Measurements from ENCODE around the gene TNFAIP8.
"Not testable (repeated sequence)": the region's sequence is repeated elsewhere in the genome, so short reads cannot be mapped to it uniquely, and the experiment has no call there.

Gene TNFAIP8

GRCh38 chr5:119398727-119399466 lies 43.1 kb downstream of the TNFAIP8 start:
- no peak for DNase-seq

- DNase-seq: peak; percentile 32
These were observed 44.4 kb downstream of the TNFAIP8 start for GRCh38 chr5:119400245-119400644.

- DNase-seq: no peak
These were observed 46.3 kb downstream of the TNFAIP8 start for GRCh38 chr5:119402081-119402480.

GRCh38 chr5:119402555-119402954 lies 46.7 kb downstream of the TNFAIP8 start:
- DNase-seq: no peak

GRCh38 chr5:119404033-119404432 lies 48.2 kb downstream of the TNFAIP8 start:
- DNase-seq: no peak

GRCh38 chr5:119405419-119405818 lies 49.6 kb downstream of the TNFAIP8 start:
- DNase-seq: no peak

GRCh38 chr5:119406551-119407110 lies 50.8 kb downstream of the TNFAIP8 start:
- no peak for DNase-seq

GRCh38 chr5:119409235-119409815 lies 53.5 kb downstream of the TNFAIP8 start:
- no peak for DNase-seq

GRCh38 chr5:119410448-119411159 lies 54.8 kb downstream of the TNFAIP8 start:
- no peak for DNase-seq

- DNase-seq: no peak
These were observed 55.8 kb downstream of the TNFAIP8 start for GRCh38 chr5:119411361-119412278.

- no peak for DNase-seq
These were observed 56.7 kb downstream of the TNFAIP8 start for GRCh38 chr5:119412279-119413227.

- not testable (repeated sequence) for DNase-seq
These were observed 58.4 kb downstream of the TNFAIP8 start for GRCh38 chr5:119414124-119414734.

- DNase-seq: no peak
These were observed 62.2 kb downstream of the TNFAIP8 start for GRCh38 chr5:119417891-119418605.

- no peak for DNase-seq
These were observed 62.8 kb downstream of the TNFAIP8 start for GRCh38 chr5:119418606-119419100.

GRCh38 chr5:119420169-119420568 lies 64.3 kb downstream of the TNFAIP8 start:
- no peak for DNase-seq

GRCh38 chr5:119426057-119426456 lies 70.2 kb downstream of the TNFAIP8 start:
- DNase-seq: no peak

GRCh38 chr5:119427060-119427459 lies 71.2 kb downstream of the TNFAIP8 start:
- DNase-seq: no peak

GRCh38 chr5:119427596-119427995 lies 71.8 kb downstream of the TNFAIP8 start:
- DNase-seq: not testable (repeated sequence)

- not testable (repeated sequence) for DNase-seq
These were observed 72.3 kb downstream of the TNFAIP8 start for GRCh38 chr5:119428166-119428565.

- DNase-seq: not testable (repeated sequence)
These were observed 72.8 kb downstream of the TNFAIP8 start for GRCh38 chr5:119428574-119428973.

All from NCI-H510A (cell line).